CD4-positive, alpha-beta T cell treated with Interferon alpha-2 for 1 hour (primary cell): ENCODE measurements around the gene NDUFA5.
A peak's percentile ranks its signal among the peaks of the same experiment; 100 is the strongest.

Experiments
- DNase-seq, 2 donors: peaks; one replicate each; pipeline ENCODE4 v3.0.0-alpha.2; 2020 to 2022

The NDUFA5 gene

GRCh38 chr7:123500878-123501489, 56.6 kb downstream of the NDUFA5 start:
- DNase-seq, result no peak

GRCh38 chr7:123499211-123499970, 58.2 kb downstream of the NDUFA5 start:
- DNase-seq, result no peak

GRCh38 chr7:123498601-123499000, 59.0 kb downstream of the NDUFA5 start:
- DNase-seq, result no peak

GRCh38 chr7:123498031-123498430, 59.6 kb downstream of the NDUFA5 start:
- no peak for DNase-seq

- peak in 1 of 2 donors; percentile 59 for DNase-seq
Measured at GRCh38 chr7:123494193-123494796, 63.3 kb downstream of the NDUFA5 start.

- no peak for DNase-seq
Measured at GRCh38 chr7:123492485-123492884, 65.1 kb downstream of the NDUFA5 start.
